Cardiac fibroblast (primary cell): ENCODE data around the gene ZBTB7C.

Experiments
- DNase-seq, 2 donors: peaks; one replicate each; pipeline versions ENCODE4 v3.0.0 to v3.0.0-alpha.2; 2010; ENCODE audit warnings: low read depth in 2 of 2
- H3K4me3 ChIP-seq, 2 donors: replicated peaks in 1 of 2; 1 replicate in 1 of 2; 2 replicates in 1 of 2; pipeline ENCODE4 v1.5.1; 2011; ENCODE audit warnings: low read depth in 2 of 2, low read length in 2 of 2, mild to moderate bottlenecking in 2 of 2, moderate library complexity in 1 of 2
- TF ChIP-seq, protein P1 (sequence below): IDR thresholded peaks from one replicate; pipeline ENCODE4 v1.5.1; 2011; ENCODE audit warnings: low read depth, mild to moderate bottlenecking, low read length, inconsistent platforms

ZBTB7C gene

DNA sequence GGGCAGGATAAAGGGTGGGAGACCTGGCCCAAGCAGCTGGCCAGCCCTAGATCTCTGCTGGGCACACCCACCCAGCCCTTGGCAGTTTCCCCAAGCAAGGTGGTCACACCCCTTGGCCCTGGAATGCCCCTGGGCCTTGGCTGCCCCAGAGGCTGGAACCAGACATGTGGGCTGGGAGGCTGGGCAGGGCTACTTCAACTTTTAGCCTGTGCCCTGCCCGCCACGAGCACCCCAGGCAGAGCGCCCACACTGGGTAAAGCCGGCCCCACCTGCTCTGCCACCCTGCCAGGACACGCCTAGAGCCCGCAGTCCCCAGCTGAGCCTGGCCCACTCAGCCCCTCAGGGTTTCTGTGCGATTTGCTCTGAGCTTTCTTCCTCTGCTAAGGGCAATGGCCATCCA, 359.0 kb downstream of the ZBTB7C start:
- TF ChIP-seq, protein P1, sequence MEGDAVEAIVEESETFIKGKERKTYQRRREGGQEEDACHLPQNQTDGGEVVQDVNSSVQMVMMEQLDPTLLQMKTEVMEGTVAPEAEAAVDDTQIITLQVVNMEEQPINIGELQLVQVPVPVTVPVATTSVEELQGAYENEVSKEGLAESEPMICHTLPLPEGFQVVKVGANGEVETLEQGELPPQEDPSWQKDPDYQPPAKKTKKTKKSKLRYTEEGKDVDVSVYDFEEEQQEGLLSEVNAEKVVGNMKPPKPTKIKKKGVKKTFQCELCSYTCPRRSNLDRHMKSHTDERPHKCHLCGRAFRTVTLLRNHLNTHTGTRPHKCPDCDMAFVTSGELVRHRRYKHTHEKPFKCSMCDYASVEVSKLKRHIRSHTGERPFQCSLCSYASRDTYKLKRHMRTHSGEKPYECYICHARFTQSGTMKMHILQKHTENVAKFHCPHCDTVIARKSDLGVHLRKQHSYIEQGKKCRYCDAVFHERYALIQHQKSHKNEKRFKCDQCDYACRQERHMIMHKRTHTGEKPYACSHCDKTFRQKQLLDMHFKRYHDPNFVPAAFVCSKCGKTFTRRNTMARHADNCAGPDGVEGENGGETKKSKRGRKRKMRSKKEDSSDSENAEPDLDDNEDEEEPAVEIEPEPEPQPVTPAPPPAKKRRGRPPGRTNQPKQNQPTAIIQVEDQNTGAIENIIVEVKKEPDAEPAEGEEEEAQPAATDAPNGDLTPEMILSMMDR, result no peak
- no peak overlapping the region for H3K4me3 ChIP-seq
- DNase-seq, result no peak

DNA sequence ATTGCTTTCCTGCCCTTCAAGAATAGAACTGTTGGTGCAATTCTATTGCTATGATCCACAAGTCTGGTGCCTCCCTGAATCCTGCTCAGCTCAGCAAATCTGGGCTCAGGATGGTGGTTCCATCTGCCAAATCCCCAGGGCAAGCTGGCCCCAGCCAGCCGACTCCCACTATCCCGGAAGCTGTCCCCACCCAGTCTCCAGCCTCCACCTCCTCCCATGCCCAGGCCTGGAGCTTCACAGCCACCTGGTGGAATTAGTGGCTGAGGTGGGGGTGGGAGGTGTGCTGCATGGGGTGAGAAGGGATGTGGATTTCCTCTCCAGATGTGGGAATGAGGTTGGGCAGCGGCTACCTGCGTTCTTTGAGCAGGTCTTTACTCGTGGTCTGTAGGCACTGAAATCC, 359.4 kb downstream of the ZBTB7C start:
- H3K4me3 ChIP-seq, result no peak overlapping the region
- DNase-seq, result no peak
- TF ChIP-seq, protein P1, result no peak

DNA sequence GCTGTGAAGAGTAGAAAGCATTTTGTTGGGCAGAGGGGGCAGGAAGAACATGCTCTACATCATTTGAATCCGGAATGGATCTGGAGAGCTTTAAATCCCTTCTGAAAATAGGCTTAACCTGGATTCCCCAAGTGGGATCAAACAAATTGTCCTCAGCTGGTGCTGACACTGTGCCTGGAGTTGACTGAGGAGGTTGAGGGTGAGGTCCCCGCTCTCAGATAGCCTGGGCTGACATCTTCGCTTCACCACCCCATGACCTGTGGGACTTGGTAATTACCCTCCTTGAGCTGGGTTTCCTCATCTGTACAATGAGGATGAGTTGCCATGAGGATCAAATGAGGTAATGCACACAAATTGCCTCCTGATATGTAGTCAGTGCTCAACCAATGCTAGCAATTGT, 360.9 kb downstream of the ZBTB7C start:
- H3K4me3 ChIP-seq, result no peak overlapping the region
- TF ChIP-seq, protein P1, result no peak
- DNase-seq, result no peak

DNA sequence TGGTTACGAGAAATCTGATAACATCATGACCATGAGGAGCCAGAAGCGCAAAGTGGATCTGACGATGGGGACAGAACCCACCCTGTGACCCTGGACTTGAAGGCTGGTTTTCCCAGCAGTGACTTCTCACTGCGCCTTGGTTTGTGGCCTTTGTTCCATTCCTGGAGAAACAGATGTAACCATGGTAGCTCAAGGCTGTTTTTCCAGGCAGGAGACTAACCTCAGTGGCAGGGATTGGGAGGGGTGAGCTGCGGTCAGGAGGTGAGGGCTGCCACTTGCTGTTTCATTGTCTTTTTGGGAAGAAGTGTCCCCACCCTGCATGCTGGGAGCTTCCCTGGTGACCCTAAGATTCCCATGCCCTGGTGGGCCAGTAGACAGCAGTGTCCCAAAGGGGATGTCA, 362.3 kb downstream of the ZBTB7C start:
- no peak overlapping the region for H3K4me3 ChIP-seq
- TF ChIP-seq, protein P1, result no peak
- no peak for DNase-seq

DNA sequence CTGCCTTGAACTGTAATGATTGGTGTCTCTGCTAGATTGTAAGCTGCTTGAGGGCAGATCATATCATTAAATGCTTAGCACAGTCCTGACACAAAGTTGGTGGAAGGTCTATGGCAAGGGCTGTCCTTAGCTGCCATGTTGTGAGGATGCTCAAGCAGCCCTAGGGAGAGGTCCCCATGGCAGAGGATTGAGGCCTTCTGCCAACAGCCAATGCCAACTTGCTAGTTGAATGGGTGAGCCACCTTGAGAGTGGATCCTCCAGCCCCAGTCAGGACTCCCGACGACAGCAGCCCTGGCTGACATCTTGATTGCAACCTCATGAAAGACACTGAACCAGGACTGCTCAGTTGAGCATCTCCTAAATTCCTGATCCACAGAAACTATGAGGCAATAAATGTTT, 363.4 kb downstream of the ZBTB7C start:
- DNase-seq, result no peak
- TF ChIP-seq, protein P1, result no peak
- H3K4me3 ChIP-seq, result no peak overlapping the region

DNA sequence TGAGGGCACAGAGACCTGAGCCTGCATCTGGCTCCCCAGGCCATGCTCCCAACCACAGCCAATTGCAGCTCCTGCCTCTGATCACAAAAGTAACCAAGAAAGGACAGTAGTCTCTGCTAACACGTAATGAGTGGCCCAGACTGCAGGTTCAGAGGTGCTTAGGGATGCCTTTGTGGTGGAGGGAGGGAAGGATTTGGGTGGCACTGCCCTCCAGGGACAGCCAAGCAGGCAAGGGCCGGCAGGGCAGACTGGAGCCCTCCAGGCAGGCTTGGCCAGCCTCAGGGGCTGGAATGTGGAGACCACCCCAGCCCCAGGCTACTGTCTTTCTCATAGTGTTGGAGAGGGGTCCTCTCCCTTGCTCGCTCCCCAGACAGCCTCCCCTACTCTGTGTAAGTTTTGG, 364.2 kb downstream of the ZBTB7C start:
- no peak overlapping the region for H3K4me3 ChIP-seq
- TF ChIP-seq, protein P1, result no peak
- no peak for DNase-seq

DNA sequence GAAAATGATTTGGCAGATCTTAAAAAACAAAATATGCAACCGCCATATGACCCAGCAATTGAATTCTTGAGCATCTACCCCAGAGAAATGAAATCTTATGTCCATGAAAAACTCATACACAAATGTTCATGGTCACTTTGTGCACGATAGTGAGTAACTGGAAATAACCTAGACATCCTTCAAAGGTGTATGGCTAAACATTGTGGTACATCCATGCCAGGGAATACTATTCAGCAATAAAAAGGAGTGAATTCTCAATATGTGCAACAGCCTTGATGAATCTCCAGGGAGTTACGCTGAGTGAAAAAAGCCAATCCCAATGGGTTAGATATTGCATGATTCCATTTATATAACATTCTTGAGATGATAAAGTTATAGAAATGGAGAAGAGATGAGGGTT, 366.0 kb downstream of the ZBTB7C start:
- DNase-seq, result no peak
- TF ChIP-seq, protein P1, result no peak

More for the DNA sequence above, 366.0 kb downstream of the ZBTB7C start:
- no peak overlapping the region for H3K4me3 ChIP-seq
